Heart left ventricle (tissue), 16 donors: ENCODE data around the gene FSCB. TPM values are rescaled to one million over a fixed set of nuclear protein-coding genes. Genes with fewer than 3 reads are reported as not detected.

Experiments
- ATAC-seq, 4 donors: fragments of 200-7000 bp; cut with Tn5 transposase; one replicate each; pipeline ENCODE4 v1.9.1; 2020 to 2022; ENCODE audit warnings: moderate library complexity in 4 of 4, mild to moderate bottlenecking in 3 of 4, moderate number of reproducible peaks in 1 of 4
- DNase-seq, 5 donors: peaks; one replicate each; pipeline ENCODE4 v3.0.0-alpha.2; 2020
- H3K27ac ChIP-seq, 12 donors: fragments of 200-600 bp; sonication (generic) in 4 of 12; one replicate each; pipeline versions ENCODE4 v1.5.0 to v1.8.0; 2016 to 2022; ENCODE audit warnings: mild to moderate bottlenecking in 2 of 12
- H3K27me3 ChIP-seq, 9 donors: fragments of 200-600 bp; sonication (generic) in 2 of 9; one replicate each; pipeline versions ENCODE4 v1.5.1 to v1.8.0; 2016 to 2022; ENCODE audit warnings: mild to moderate bottlenecking in 3 of 9
- H3K36me3 ChIP-seq, 9 donors: fragments of 200-600 bp; sonication (generic) in 2 of 9; one replicate each; pipeline versions ENCODE4 v1.5.0 to v1.8.0; 2018 to 2022; ENCODE audit warnings: mild to moderate bottlenecking in 2 of 9
- H3K4me1 ChIP-seq, 12 donors: fragments of 200-600 bp; sonication (generic) in 4 of 12; one replicate each; pipeline versions ENCODE4 v1.5.0 to v1.8.0; 2016 to 2022; ENCODE audit warnings: mild to moderate bottlenecking in 3 of 12
- H3K4me3 ChIP-seq, 12 donors: fragments of 200-600 bp; sonication (generic) in 4 of 12; one replicate each; pipeline versions ENCODE4 v1.5.0 to v1.8.0; 2017 to 2022; ENCODE audit warnings: mild to moderate bottlenecking in 9 of 12, moderate library complexity in 4 of 12
- H3K9me3 ChIP-seq, 12 donors: fragments of 200-600 bp; sonication (generic) in 4 of 12; one replicate each; pipeline versions ENCODE4 v1.5.0 to v1.8.0; 2016 to 2022; ENCODE audit warnings: mild to moderate bottlenecking in 1 of 12
- CTCF ChIP-seq, 12 donors: fragments of 200-600 bp; sonication (generic) in 4 of 12; IDR thresholded peaks; one replicate each; pipeline versions ENCODE4 v1.5.0 to v1.8.0; 2018 to 2022; ENCODE audit warnings: antibody characterized with exemption in 12 of 12, mild to moderate bottlenecking in 5 of 12
- POLR2A ChIP-seq, 2 donors: fragments of 450-650 bp; IDR thresholded peaks; one replicate each; pipeline ENCODE4 v1.6.1; 2017; ENCODE audit warnings: antibody characterized with exemption in 2 of 2, mild to moderate bottlenecking in 2 of 2, moderate library complexity in 2 of 2
- WGBS, 4 donors: extraction: QIAGEN DNeasy Blood & Tissue Kit in 2 of 4; methylation state at CpG; one replicate each; pipeline versions ENCODE4 v1.1.5 to v1.1.7; 2013 to 2018; 5-methylcytosine and 5-hydroxymethylcytosine counted together
- intact Hi-C, 10 donors: fragments of 100-400 bp; cut with DNase I; formaldehyde crosslinking; loops; one replicate each; pipeline versions ENCODE4 v1.11.1 to v1.14.2; 2022
- polyA plus RNA-seq, 2 donors: library from polyadenylated mRNA; stranded (reverse); fragments of 200-250 nt; gene quantifications; one replicate each; pipeline ENCODE4 v1.2.3, GENCODE V29; 2013
- total RNA-seq, 9 donors: library from RNA; depleted of rRNA in 2 of 9; stranded (reverse); fragments of >200 nt in 2 of 9; fragmentation: NEBNext Ultra II Directional in 3 of 9; extraction: Animal tissue kit (Norgen Biotek cat#: 25700) in 3 of 9; gene quantifications; one replicate each; pipeline versions ENCODE4 v1.1.0 to v1.2.4, GENCODE V29; 2016 to 2023
- donor health status: ischemic (EF 13 %, LVEDD 7.1; RV severe dilation, severe dysfunction).
- donor health status: healthy with polysubstance abuse.
- donor health status: DM: no; HTN: yes; CAD: no.
- donor health status: DM: no; HTN: no; CAD: no.
- donor health status: ischemic (EF 25% LVEDD 6.9; RV normal size, moderate dysfunction).
- donor health status: ischemic (EF 25% LVEDD 5.7; RV mildly dilated, moderate dysfunction).
- donor health status: healthy.
- donor health status: DM: yes; HTN: yes; CAD: no.
- donor health status: ischemic (EF 35%, LVEDD 5.7; RV mildly dilated, moderate dysfunction).
- donor health status: nonischemic (EF 11% LVEDD 7.7; RV severe dilation, severe dysfunction).
- donor health status: DM: yes; HTN: yes; CAD: no.
- donor health status: PGD.
- donor health status: ischemic (EF 29% LVEDD 5.4; RV normal size, mild dysfunction).
- donor health status: nonischemic (EF 23%, LVEDD 6.1; RV moderate dilation, normal function).

The FSCB gene
- total and polyA plus RNA-seq, 11 donors: 0.08 TPM; not detected in 10

GRCh38 chr14:44468771-44469170 is 38.3 kb downstream of the FSCB start:
- Histone ChIP-seq H3K4me1 (no peaks in the 10 kb centered on the region), H3K27ac (no peak overlapping the region), H3K36me3 (no peaks in the 10 kb centered on the region), H3K27me3 (no peaks in the 10 kb centered on the region), H3K9me3 (no peaks in the 10 kb centered on the region), H3K4me3 (no peak overlapping the region)
- ATAC-seq: no peak
- intact Hi-C loops: no loop called here
- no peak for DNase-seq
- no peak for TF ChIP-seq POLR2A (IDR thresholded peaks at IDR 0.05)
- no peak for TF ChIP-seq CTCF (IDR thresholded peaks at IDR 0.05)

GRCh38 chr14:44463356-44464004 is 43.6 kb downstream of the FSCB start:
- no peaks in the 10 kb centered on the region for H3K36me3 ChIP-seq
- WGBS, 4 donors: 57 to 76% (median 63%) methylated on average over 4 of the region's 4 CpGs
- TF ChIP-seq POLR2A (IDR thresholded peaks at IDR 0.05): no peak
- TF ChIP-seq CTCF (IDR thresholded peaks at IDR 0.05): no peak
- intact Hi-C loops: no loop called here
- peak overlapping the region in 1 of 12 donors; percentile 8 for H3K27ac ChIP-seq
- H3K27me3 ChIP-seq: no peaks in the 10 kb centered on the region
- no peaks in the 10 kb centered on the region for H3K9me3 ChIP-seq
- ATAC-seq (peak in 1 of 4 donors; percentile 54), DNase-seq (no peak)
- no peak overlapping the region for H3K4me3 ChIP-seq
- H3K4me1 ChIP-seq: no peaks in the 10 kb centered on the region

- Histone ChIP-seq H3K36me3 (no peaks in the 10 kb centered on the region), H3K4me3 (no peak overlapping the region), H3K9me3 (peaks cover 0 to 6% (median 0%) of the 10 kb centered on the region in 12 donors), H3K4me1 (no peaks in the 10 kb centered on the region), H3K27me3 (no peaks in the 10 kb centered on the region), H3K27ac (peak overlapping the region in 1 of 12 donors; percentile 37)
- 67 to 86% (median 79%) methylated on average over 1 of the region's 1 CpG for WGBS, 4 donors
- no peak for TF ChIP-seq POLR2A (IDR thresholded peaks at IDR 0.05)
- TF ChIP-seq CTCF (IDR thresholded peaks at IDR 0.05): no peak
- intact Hi-C loops: no loop called here
- ATAC-seq (peak in 1 of 4 donors; percentile 33), DNase-seq (no peak)
These were observed 44.7 kb downstream of the FSCB start for GRCh38 chr14:44462381-44462780.

GRCh38 chr14:44461811-44462210 is 45.3 kb downstream of the FSCB start:
- no peak overlapping the region for H3K27ac ChIP-seq
- ATAC-seq: no peak
- H3K36me3 ChIP-seq: no peaks in the 10 kb centered on the region
- DNase-seq: no peak
- intact Hi-C loops: no loop called here
- no peaks in the 10 kb centered on the region for H3K27me3 ChIP-seq
- H3K4me1 ChIP-seq: no peaks in the 10 kb centered on the region
- H3K4me3 ChIP-seq: no peak overlapping the region
- TF ChIP-seq CTCF (IDR thresholded peaks at IDR 0.05) (no peak), POLR2A (IDR thresholded peaks at IDR 0.05) (no peak)
- 41 to 70% (median 52%) methylated on average over 2 of the region's 2 CpGs for WGBS, 4 donors
- peaks cover 0 to 12% (median 4%) of the 10 kb centered on the region in 12 donors for H3K9me3 ChIP-seq
